Measurements from ENCODE around the gene PPFIBP2. TPM values are rescaled to one million over a fixed set of nuclear protein-coding genes. Genes with fewer than 3 reads are reported as not detected.

The PPFIBP2 gene
- polyA plus RNA-seq, 2 of the 4 experiments (the other 2 are of a cell fraction): 13.4 to 32.5 TPM

- FAIRE-seq: no peak
- no peak overlapping the region for H3K27ac ChIP-seq
- POLR2A ChIA-PET: no interaction called here
Observed at GRCh38 chr11:7524462-7525235, 10.8 kb downstream of the PPFIBP2 start.

GRCh38 chr11:7525424-7525823 is 11.6 kb downstream of the PPFIBP2 start:
- Histone ChIP-seq H3K9me3 (no peaks in the 10 kb centered on the region), H3K4me2 (no peak overlapping the region), H3K27ac (no peak overlapping the region), H3K4me3 (no peak overlapping the region), H3K4me1 (no peaks in the 10 kb centered on the region)
- TF ChIP-seq SREBF2 (IDR thresholded peaks at IDR 0.05) (no peak), CTCF (IDR thresholded peaks at IDR 0.05) (no peak), GATA3 (IDR thresholded peaks at IDR 0.05; ENCODE audit: borderline replicate concordance) (no peak), NPAS2 (CRISPR knock-in tag; IDR thresholded peaks at IDR 0.05; ENCODE audit: borderline replicate concordance) (no peak), NR3C1 (IDR thresholded peaks at IDR 0.05) (no peak)
- 91% methylated on average over 4 of the region's 4 CpGs for WGBS (ENCODE audit: missing lambda C conversion rate)
- ChIA-PET CTCF (interaction anchor here (1.4 to 4.3 kb wide), 4 partner anchors 12 to 170 kb away, joined by 3 to 29 read pairs (median 4); partner anchors contain the start of gene PPFIBP2), POLR2A (no interaction called here)
- no peak for FAIRE-seq
- DNase-seq (ENCODE audit: low read depth in 1 of 2, low spot score in 1 of 2): no peak
- no peak for ATAC-seq

More at GRCh38 chr11:7524462-7525235, 10.8 kb downstream of the PPFIBP2 start:
- 51% methylated on average over 6 of the region's 6 CpGs for WGBS (ENCODE audit: missing lambda C conversion rate)
- H3K4me2 ChIP-seq: no peak overlapping the region
- DNase-seq (ENCODE audit: low read depth in 1 of 2, low spot score in 1 of 2) (no peak), ATAC-seq (no peak)
- H3K4me1 ChIP-seq: no peaks in the 10 kb centered on the region
- CTCF ChIA-PET: interaction anchor here (1.1 to 4.3 kb wide), 4 partner anchors 12 to 171 kb away, joined by 4 to 29 read pairs (median 4); partner anchors contain the start of gene PPFIBP2
- no peaks in the 10 kb centered on the region for H3K9me3 ChIP-seq
- TF ChIP-seq KDM5A (IDR thresholded peaks at IDR 0.05) (no peak), REST (IDR thresholded peaks at IDR 0.05) (no peak), SREBF2 (IDR thresholded peaks at IDR 0.05) (no peak), TFCP2L1 (CRISPR knock-in tag; IDR thresholded peaks at IDR 0.05) (no peak), JUN (IDR thresholded peaks at IDR 0.05) (no peak), ZSCAN20 (CRISPR knock-in tag; IDR thresholded peaks at IDR 0.05) (no peak), TP53 (CRISPR knock-in tag; IDR thresholded peaks at IDR 0.05) (no peak), HMGXB4 (CRISPR knock-in tag; IDR thresholded peaks at IDR 0.05; ENCODE audit: borderline replicate concordance) (no peak), GATA3 (IDR thresholded peaks at IDR 0.05; ENCODE audit: borderline replicate concordance) (no peak), ATOH8 (CRISPR knock-in tag; IDR thresholded peaks at IDR 0.05; ENCODE audit: low read depth) (no peak), RFX5 (IDR thresholded peaks at IDR 0.05) (no peak)
- H3K4me3 ChIP-seq: no peak overlapping the region

Data from A549 (cell line).